GM18520 (cell line): Measurements from ENCODE around the gene SFI1.

ENCODE experiments used
- ATAC-seq: cut with Tn5 transposase; IDR thresholded peaks from one replicate; pipeline ENCODE4 v1.9.1; 2021; ENCODE audit not compliant: unreplicated experiment

SFI1 gene

DNA sequence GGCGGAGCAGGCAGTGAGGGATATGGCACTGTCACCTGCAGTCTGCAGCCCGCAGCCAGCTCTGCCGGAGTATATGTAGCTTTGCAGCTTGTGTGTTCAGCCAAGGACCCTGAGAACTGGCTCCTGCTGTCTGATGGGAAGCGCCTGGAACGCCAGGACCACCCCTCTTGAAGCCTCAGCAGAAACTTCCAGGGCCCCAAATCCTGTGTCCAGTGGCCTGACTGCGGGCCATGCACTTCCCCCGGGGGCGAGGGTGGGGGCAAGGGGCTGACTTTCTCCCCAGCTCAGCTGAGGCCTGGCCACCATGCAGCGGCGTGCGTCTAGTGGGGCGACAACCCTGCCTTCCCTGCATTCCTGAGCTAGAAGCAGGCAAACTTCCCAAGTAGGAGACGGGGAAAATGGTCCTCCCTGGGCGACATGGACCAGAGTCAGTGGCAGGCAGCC, 133.4 kb downstream of the SFI1 start:
- no peak for ATAC-seq

DNA sequence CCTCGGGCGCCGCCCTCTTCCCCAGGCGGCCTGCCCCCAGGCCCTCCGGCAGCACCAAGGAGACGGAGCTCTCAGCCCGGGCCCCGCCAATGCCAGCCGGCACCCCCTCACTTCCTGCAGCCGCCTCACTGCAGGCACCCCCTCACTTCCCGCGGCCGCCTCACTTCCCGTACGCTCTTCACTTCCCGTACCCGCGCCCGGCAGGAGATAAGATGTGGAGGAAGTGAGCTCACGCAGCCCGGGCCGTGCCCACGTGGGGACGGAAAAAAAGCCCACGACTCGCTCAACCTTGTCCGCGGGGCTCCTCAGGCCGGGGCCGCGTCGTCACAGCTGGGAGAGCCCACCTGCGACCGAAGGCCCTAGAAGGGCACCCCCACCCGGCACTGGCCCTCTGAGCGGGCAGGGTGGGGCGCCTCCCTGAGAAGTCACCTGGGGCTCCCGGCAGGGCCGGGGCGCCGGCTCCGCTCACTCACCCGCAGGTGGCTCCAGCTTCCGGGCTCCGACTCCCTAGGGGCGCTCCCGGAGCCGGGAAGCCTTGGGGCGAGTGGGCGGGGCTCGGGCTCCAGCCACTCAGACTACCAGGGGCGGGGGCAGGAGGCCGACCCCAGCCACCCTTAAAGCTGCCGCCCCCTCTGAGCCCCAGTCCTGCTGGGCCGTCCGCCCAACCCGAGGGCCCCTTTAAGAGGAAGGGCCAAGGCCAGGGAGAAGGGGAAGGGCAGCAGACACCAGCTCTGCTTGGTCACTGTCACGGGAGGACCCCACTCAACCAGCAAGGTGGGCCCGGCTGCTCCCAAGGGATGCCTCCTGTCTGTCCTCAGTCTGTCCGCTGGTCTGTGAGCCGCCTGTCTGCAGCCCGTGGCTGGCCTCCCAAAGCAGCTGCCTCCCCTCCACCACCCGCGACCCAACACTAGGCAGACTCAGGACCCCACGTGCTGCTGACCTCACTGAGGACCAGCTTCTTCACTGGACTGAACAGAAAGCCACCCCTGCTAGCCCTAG, 134.3 kb downstream of the SFI1 start:
- peak; percentile 34 for ATAC-seq

DNA sequence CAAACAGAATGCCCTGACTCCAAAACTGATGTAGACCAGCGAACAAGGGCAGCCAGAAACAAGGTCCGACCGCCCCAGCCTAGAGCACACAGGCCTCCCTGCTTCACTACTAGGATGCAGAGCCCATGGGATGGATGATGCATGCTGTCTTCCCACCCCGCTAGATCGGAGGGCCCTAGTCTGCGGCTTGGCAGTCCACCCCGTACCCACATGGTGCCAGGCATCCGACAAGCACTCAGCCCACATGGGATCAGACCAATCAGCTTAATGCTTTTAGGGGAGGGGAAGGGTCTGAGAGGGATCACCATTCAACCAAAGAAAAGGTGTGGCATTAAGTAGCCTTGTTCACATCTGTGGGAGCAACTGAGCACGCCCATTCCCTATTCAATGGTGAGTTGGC, 135.1 kb downstream of the SFI1 start:
- no peak for ATAC-seq

DNA sequence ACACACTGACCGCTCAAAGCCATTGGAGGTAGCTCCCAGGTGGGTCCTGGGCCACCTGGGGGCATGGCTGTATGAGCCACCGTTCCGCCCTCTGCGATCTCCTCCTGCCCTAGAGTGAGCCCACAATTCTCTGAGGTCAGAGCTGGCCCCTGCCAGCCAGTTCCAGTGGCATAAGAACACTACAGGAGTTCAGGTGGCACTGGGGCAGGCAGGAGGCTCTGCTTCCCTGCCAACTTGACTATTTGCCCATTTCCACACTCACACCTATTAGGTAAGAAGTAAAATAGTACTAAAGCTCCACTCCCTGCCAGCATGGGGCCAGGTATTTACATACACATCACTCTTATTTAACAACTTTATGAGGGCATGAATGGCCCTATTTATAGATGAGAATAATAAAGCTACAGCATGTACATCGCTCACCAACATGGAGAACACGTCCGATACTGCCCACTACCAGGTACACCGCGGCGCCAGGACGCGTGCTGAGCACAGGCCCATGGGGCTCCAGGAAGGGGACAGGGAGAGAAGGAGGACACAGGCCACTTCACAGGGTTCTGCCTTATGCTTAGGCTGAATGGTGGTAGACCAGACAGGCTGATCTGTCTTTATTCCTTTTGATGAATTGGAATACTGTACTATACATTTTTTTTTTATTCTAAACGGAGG, 139.4 kb downstream of the SFI1 start:
- no peak for ATAC-seq

DNA sequence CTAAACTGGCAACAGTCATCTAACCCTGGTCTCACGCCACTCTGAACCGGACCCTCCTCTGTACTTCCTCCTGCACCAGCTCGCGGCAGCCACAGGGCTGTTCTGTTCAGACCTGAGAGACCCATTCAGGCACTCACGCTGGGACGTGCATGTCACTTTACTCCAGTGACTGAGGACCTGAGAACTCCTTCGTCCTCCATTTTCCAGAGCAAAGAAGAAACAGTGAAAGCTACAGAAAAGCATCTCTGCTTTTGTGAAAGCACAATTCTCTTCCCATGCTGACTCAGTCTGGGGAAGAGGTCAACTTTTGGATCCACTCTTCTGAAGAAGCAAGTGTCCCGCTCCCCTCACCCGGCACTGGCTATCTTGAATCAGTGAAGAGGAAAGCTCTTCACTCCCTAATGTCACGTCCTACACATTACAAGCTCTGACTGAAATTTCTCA, 141.1 kb downstream of the SFI1 start:
- ATAC-seq, result no peak

DNA sequence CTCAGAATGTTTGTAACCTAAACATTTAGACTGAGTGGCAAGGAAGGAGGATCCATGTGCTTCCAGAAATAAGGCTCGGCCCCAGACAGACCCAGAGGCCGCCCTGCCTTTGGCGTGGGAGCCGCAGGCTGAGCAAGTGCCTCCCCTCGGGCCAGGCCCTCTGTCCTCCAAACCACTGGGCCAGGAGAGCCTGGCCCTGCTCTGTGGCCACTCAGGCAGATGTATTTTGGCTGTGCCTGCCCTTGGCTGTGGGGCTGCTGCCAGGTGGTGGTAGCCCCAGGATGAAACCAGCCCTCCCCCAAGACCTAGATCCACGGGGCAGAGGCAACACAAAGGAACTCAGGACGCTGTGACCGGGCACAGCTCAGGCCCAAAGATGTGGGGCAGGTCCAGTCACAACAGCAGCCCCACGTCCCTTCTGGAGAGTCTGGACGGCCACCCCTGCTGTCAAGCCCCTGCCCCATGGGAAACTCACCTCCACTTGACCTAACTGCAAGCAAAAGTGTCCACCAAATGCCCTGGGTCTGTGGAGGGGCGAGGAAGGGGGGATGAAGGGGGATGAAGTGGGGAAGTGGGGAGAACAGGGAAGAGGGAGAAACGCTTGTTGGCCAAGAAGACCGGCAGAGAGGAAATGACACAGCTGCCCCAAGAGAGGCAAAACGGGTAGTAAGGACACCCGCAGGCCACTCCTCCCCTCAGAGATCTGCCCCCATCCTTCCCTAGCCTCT, 141.7 kb downstream of the SFI1 start:
- no peak for ATAC-seq

DNA sequence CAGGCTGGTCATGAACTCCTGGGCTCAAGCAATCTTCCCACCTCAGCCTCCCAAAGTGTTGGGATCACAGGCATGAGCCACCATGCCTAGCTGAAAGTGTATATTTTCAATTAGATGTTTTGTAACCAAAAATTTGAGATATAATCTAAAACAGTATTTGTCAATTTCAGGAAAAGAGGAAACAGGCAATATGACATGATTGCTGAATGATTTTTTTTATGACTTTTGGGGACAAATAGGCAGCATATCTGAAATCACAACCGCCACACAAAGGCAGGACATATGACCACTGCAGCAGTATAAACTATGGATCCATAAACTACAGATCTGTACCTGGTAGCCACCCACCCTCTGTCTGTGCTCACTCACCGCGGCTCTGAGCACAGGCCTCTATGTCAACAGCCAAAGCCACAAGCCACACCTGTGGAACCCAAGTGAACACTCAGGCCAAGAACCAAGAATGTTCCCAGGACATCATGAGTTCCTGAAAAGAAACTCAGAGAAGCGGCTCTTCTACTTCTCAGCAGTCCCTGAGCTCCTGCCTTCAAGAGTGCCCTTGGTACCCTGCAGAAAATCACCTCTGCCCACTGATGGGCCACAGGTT, 143.2 kb downstream of the SFI1 start:
- no peak for ATAC-seq

DNA sequence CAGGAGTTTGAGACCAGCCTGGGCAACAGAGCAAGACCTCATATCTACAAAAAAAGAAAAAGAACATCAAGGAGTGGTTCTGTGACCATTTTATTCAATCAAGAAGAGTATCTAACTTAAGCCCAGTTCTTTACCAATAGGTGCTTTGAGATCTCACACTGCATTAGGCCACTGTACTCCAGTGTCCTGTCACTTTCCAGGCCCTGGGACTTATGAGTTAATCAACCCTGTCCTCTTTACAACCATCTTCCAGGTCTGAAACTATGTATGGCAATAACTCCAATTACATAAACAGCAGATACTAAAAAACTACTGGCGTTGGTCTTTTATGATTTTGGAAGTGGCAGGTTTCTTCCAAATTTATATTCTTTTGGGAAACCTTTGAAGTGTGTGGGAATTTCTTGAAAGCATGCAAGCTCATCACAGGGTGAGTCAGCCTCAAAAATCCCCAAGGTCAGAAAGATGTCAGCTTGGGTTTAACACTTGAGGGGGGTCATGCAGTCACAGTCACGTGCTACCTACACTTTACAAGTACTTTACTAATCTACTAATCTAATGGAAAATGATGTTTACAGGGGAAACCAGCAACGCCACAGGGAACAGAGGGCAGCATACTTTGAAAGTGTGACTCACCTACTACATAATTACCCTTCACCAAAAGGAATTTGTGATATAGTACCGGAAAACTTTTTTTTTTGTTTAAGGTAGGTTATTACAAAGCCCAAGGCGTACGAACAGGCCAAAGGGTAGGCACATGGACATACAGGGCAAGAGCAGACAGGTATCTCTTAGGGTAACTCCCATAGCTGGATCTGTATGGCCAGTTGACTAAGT, 150.1 kb downstream of the SFI1 start:
- peak; percentile 38 for ATAC-seq

DNA sequence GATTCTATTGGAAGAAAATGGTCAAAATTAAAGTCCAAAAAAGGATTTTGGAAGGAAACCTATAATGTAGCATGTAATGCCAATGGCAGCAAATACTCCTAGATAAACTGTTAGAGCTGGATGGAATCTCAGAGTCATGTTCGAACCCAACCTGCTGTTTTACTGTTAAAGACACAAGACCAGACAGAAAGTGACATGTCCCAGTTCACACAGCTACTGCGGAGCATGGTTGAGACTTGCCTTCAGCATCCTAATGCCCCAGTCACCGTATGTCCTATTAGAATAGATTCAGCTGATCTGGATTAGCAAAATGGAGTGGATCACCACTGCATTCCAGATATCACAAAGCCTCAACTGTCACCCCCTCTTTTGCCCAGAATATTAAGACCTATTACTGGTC, 150.7 kb downstream of the SFI1 start:
- ATAC-seq, result no peak

DNA sequence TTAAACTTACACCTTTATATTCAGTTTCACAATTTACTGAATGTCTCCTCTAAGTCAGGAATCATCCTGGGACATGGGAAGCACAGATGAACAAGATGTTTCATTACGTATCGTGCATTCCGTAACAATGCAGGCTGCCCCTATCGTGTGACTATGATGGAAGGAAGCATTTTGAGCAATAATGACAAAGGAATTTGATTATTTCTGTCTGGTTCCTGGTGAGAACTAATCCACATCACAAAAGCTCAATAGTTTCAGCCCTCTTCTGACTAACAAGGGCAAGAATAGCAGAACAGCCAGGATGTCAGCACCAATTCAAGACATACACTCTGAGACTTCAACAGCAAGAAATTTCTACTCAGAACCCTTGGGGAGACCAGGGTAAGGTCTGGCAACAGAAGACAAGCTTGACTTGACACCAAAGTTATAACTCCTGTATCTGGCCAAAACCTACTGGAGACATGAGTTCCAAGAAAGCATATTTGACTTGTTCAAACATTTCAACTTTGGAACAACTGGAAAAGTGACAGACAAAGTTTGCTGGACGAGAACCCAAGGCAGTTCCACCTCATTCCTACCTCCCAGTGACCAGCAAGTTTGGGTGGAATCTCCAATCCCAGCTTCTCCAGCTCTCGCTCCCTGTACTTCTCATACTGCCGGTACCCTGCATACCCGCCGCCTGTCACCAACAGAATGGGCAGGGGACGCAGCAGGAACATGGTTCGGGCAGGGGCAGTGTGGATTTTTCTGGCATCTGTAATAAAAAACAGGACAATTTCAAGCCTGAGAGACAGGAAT, 151.4 kb downstream of the SFI1 start:
- no peak for ATAC-seq

DNA sequence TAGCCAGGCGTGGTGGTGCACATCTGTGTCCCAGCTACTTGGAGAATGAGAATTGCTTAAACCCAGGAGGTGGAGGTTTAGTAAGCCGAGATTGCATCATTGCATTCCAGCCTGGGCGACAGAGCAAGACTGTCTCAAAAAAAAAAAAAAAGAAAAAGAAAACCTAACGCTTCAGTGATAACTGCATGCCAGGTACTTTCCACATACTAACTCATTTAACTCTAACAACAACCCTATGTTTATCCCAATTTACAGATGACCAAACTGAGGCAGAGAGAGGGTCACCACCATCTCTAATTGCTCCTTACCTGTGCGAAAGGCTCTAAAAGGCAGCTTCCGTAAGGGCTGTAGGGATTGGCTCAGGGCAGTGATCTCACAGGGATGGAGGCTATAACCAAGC, 154.1 kb downstream of the SFI1 start:
- ATAC-seq, result no peak

DNA sequence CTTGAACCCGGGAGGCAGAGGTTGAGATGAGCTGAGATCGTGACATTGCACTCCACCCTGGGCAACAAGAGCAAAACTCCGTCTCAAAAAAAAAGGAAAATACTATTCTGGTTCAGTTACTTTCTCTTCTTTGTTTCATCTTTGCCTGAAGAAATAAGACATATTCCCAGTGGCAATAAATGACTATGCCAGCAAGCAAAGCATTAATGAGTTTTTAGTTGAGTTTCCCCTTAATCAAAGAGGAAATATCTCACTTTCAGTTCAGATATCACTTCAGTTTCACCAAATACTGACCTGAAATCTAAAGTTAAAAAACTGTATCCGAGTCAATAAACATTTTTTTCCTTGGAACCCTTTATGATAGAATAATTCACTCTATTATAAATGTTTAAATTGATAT, 155.3 kb downstream of the SFI1 start:
- ATAC-seq, result no peak

DNA sequence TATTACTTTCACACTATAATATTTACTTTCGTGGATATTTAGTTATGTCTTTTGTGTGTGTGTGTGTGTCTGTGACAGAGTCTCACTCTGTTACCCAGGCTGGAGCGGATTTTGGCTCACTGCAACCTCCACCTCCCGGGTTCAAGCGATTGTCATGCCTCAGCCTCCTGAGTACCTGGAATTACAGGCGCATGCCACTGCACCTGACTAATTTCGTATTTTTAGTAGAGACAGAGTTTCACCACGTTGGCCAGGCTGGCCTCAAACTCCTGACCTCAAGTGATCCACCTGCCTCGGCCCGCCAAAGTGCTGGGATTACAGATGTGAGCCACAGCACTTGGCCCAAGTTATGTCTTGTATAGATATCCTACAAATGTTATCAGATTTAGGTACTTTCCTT, 155.8 kb downstream of the SFI1 start:
- ATAC-seq, result no peak

DNA sequence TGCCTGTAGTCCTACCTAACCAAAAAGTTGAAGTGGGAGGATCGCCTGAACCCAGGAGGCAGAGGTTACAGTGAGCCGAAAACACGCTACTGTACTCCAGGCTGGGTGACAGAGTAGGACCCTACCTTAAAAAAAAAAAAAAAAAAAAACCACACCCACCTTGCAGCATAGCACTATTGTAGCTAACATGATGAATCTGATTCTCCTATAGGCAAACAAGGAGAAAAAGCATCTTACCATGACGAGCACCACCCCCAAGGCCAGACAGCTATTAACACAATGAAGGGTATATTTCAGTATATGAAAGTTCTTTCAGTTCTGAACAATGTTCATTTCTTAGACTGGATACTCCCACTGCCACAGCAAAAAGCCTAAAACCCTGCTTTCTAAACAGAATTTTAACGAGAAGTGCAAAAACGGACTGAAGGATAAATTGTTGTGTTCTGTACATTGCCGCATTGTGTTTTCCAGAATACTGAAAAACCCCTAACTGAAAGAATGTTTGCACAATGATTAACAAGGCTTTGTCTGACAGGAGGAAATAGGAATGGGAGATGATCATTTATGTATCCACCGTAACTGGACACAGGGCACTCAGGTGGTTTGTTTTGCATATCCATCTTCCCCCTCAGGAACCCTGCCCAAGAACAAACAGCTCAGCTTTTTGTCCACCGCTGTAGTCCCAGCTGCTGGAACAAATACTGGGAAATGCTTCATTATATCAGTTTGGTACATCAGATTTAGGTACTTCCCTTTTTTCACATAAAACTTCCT, 156.8 kb downstream of the SFI1 start:
- ATAC-seq, result no peak

DNA sequence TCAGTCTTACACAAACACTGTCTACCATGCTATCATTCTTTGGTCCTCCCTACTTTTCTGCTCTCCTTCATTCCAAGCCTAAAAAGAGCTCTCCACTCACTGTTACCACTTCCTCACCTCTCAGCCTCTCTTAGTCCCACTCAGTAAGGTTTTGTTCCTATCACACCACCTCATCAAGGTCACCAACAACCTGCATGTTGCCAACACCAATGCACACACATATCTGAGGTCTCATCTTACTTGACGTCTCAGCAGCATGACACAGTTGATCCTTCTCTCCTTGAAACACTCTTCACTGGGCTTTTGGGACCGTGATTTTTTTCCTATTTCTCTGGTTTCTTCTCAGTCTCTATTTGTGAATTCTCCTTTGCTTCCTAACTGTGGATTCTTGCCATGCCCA, 157.6 kb downstream of the SFI1 start:
- no peak for ATAC-seq

DNA sequence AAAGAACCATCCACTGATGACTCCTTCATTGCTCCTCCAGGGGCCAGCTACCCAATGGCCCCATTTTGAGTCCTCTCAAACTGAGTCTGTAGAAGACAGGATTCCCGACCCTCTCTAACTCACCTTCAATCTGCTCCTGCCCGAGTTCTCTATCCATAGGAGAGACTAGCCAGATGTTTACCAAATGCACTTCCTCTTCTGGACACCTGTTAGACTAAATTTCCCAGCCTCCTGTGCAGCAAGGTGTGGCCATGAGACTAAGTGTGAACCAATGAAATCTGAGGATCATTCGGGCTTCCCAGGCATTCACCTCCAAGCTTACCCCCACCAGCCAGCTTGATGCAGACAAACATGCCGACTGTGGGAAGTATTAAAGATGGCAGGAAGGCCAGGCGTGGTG, 158.1 kb downstream of the SFI1 start:
- ATAC-seq, result no peak

DNA sequence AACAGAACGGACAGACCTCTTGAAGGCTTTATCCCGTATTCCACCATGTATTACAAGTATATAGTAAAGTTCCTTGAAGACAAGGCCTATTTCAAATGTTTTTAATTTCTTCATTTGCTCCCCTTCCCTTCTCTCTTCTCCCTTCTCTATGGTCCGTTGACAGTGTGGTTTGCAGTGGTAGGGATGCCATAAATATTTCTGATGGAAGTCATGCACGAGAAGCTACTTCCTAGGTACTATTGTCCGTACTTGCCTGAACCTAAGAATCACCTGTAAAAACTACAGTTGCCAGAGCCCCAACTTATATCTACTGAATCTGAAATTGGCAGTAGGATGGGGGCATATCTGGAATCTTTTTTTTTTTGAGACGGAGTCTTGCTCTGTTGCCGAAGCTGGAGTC, 162.9 kb downstream of the SFI1 start:
- no peak for ATAC-seq

DNA sequence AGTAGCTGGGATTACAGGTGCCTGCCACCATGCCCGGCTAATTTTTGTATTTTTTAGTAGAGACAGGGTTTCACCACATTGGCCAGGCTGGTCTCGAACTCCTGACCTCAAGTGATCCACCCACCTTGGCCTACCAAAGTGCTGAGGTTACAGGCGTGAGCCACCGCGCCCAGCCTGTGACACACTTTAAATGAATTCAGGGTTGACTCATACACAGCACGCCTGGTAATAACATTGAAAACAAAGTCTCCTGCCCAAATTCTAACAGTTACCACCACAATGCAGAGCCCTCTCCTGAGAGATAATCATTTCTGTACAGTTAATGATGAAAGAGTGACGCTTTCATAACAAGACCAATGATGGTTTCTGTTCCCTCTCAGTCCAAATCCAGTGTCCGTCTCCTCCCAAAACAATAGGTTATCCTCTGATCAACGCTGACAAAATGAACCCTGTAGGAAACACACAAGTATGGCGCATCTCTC, 164.6 kb downstream of the SFI1 start:
- peak; percentile 27 for ATAC-seq
